Activated T-cell treated with anti-CD3 and anti-CD28 coated beads, Interleukin-2, amount 50 U/mL, for 48 hours (primary cell): ENCODE data around the gene WWC2.
"Not testable (repeated sequence)": the region's sequence is repeated elsewhere in the genome, so short reads cannot be mapped to it uniquely, and the experiment has no call there.

Experiments used
- DNase-seq, 2 experiments: peaks; one replicate each; pipeline ENCODE4 v3.0.0-alpha.2; 2020

The WWC2 gene

GRCh38 chr4:183101956-183102480, 3.0 kb downstream of the WWC2 start:
- DNase-seq, result no peak

GRCh38 chr4:183105092-183105491, 6.0 kb downstream of the WWC2 start:
- no peak for DNase-seq

DNA sequence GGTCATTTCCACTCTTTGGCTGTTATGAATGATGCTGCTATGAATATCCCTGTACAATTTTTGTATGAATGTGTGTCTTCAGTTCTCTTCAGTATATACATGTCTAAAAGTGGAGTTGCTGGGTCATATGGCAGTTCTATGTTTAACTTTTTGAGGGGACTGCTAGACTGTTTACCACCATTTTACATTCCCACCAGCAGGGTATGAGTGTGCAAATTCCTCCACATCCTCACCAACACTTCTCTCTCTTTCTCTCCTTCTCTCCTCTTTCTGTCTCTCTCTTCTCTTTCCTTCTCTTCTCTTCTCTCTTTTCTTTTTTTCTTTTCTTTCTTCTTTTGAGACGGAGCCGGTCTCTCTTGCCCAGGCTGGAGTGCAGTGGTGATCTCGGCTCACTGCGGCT, 7.8 kb downstream of the WWC2 start:
- DNase-seq, result no peak

DNA sequence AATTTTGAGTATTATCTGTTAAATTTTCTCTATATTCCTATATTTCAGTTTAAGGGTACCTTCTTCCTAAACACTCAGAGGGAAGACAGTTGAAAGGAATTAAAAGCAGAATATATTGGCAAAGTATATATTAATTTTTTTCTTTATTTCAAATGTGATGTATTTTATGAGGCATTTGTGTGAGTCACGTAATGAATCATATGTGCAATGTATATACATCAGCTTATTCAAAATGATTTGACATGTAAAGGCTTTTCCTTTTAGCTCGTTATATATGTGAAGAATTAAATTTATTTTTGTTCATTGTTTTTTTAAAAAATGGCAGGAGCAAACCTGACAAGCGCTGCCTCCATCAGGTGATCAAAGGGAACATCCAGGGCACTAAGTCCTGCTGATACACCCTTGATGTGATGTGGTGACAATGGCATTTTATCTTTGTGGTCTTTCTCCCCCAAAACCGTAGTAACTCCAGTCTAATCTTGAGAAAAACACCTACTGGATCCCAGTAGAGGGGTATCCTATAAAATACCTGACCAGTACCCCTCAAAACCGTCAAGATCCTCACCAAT, 8.9 kb downstream of the WWC2 start:
- DNase-seq, result no peak

DNA sequence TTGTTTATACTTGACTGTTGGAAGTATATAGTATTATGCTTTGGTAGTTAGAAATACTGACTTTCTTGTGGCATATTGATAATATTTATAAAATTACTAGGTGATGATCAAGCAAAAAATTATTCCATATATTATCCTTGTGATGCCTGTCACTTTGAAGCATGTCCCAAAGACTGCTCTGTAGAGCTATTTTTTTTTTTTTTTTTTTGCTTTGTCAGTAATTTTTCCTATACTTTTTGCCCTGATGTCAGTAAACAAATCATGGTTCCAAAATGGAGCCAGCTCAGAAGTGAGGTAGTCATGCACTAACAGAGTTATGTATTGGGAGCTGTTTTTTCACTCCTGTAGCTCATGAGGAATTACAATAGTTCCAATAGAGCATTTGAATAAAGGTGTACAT, 11.2 kb downstream of the WWC2 start:
- no peak for DNase-seq

- DNase-seq, result no peak
These were observed 12.4 kb downstream of the WWC2 start for GRCh38 chr4:183111452-183111885.

DNA sequence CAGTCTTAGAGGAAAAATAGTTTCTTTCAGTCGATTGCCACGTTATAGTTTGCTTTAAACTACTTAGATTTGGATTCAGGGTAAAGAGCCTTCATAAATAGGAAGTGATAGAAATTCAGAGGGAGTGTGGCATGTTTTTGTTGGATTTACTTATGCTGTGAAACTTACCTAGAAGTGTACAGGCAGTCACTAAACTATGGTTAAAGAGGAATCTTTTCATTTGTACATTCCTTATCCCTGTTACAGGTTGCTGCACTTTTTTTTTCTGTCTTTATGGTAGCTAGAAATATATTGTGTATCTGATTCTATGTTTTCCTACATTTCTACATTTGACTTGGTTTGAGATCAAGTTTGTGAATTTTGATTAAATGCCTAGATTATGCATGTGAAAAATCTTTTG, 19.1 kb downstream of the WWC2 start:
- no peak for DNase-seq

- no peak for DNase-seq
These were observed 19.5 kb downstream of the WWC2 start for GRCh38 chr4:183118585-183118984.

DNA sequence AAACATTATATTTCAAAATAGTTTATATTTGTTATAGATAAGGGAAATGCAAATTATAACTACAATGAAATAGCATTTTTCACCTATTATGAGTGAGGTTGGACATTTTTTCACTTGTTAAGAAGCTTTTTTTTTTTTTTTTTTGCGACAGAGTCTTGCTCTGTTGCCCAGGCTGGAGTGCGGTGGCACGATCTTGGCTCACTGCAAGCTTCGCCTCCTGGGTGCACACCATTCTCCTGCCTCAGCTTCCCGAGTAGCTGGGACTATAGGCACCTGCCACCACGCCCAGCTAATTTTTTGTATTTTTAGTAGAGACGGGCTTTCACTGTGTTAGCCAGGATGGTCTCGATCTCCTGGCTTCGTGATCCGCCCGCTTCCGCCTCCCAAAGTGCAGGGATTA, 22.6 kb downstream of the WWC2 start:
- DNase-seq, result not testable (repeated sequence)

- no peak for DNase-seq
These were observed 25.2 kb downstream of the WWC2 start for GRCh38 chr4:183124228-183124627.

DNA sequence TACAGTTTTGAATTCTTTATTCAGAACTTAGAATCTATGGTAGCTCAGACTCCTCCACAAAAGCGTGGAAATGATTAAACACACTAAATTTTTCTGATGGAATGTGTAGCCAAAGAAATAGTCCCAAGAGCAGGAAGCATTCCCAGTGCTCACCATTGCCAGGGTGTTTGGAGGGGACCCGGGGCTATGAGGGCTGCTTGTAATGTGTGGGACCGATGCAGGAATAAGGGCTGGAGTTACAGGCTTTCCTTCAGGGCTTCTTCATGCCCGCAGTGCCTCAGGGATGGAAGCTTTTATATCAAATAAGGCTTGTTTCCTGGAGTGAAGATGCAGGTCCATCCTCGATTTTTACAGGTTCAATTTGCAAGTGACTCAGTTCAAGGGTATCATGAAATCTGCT, 25.8 kb downstream of the WWC2 start:
- DNase-seq, result no peak

- DNase-seq, result no peak
These were observed 30.1 kb downstream of the WWC2 start for GRCh38 chr4:183129125-183129524.

- no peak for DNase-seq
These were observed 30.6 kb downstream of the WWC2 start for GRCh38 chr4:183129675-183130074.

DNA sequence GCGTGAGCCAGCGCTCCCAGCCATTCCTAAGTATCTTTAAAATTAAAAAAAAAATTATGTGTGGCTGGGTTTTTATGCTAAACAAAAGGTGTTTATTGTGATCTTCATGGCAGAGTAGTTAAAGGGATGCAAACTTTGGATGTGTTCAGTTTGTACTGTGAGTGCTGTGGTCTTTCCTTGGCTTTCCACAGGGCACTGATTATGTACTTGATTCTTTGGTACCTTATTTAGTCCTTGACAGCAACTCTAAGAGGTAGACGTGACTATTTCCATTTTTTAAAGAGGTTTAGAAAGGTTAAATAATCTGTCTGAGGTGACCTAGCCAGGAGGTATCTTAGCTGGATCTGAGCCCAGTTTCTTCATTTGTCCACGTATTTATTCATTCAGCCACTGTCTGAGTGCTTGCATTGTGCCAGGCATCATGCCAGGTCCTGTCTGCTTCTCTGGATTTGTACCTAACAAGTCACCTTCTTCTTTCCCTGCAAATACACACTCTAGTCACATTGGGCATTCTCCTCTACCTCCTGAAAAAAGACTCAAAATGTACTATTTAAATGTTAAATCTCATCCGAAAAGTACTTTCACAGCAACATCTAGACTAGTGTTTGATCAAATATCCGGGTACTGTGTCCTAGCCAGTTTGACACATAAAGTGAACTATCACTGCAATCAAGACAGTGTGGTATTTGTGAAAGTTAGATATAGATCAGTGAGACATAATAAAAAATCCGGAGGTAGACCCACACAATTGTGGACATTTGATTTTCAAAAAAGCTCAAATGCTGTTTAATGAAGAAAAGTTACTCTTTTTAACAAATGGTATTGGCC, 31.5 kb downstream of the WWC2 start:
- no peak for DNase-seq

GRCh38 chr4:183132081-183132480, 33.0 kb downstream of the WWC2 start:
- DNase-seq, result no peak

DNA sequence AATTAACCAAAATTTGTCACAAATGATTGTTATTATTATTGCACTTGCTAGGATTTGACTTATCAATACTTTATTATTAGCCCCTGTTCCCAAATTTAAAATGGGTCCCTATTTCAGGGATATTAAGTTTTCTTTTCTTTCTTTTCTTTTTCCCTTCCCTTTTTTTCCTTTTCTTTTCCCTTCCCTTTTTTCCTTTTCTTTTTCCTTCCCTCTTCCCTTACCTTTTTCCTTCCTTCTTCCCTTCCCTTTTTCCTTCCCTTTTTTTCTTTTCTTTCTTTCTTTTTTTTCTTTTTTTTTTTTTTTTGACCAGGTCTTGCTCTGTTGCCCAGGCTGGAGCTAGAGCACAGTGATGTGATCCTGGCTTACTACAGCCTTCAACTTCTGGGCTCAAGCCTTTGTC, 33.8 kb downstream of the WWC2 start:
- no peak for DNase-seq

DNA sequence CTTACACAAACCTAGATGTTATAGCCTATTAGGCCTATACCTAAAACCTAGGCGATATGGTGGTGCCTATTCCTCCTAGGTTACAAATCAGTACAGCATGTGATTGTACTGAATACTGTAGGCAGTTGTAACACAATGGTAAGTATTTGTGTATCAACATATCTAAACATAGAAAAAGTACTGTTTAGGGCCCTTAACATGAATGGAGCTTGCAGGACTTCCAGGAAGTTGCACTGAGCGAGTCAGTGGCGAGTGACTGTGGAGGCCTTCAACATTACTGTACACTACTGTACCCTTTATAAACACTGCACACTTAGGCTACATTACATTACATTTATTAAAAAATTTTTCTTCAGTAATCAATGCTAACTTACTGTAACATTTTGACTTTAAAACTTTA, 37.8 kb downstream of the WWC2 start:
- DNase-seq, result no peak

DNA sequence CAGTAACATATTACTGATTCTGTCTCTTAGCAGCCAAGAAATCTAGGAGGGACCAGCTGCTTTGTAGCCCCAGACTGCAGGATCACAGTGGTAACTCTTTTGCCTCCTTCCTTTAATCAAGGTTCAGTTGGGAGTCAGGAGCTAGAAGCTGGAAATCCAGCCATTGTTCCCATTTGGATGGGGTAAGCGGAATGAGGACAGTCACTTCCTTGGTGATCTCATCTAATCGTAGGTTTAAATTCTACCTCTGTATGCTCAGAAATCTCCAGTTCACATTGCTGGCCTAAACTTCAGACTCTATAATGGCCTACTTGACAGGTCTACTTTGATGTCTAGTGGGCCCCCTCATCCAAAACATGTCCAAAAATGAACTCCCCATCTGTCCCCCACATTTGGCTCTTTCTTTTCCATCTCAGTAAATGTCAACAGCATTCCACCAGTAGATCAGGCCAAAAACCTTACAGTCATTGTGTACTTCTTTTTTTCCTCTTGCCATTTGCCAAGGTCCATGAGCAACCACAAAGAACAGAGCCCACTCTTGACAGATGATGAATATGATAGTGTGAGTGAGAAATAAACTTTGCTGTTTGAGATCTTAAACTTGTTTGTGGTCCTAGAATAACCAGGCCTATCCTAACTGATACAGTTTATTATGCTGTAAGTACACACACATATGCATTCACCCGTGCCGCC, 40.1 kb downstream of the WWC2 start:
- DNase-seq, result no peak

DNA sequence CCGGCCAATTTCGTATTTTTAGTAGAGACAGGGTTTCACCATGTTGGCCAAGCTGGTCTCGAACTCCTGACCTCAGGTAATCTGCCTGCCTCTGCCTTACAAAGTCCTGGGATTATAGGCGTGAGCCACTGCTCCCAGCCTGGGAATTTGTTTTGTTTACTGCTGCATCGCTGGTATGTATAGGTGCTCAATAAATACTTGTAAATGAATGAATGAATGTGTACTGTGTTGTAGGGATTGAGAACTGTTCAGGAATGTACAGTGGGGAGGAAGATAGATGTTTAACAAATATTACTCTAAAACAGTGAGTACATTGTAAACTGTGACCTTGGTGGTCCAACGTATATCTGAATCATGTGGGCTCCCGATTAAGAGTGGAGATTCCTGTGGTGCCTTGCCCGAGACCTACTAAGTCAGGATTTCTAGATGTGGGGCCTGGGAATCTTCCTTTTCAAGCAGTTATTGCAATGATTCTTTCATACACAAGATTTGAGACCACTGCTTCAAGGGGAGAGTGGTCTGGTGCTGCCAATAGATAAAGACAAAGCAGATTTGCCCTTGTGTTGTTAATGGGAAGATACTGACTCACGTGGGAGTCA, 41.0 kb downstream of the WWC2 start:
- no peak for DNase-seq

DNA sequence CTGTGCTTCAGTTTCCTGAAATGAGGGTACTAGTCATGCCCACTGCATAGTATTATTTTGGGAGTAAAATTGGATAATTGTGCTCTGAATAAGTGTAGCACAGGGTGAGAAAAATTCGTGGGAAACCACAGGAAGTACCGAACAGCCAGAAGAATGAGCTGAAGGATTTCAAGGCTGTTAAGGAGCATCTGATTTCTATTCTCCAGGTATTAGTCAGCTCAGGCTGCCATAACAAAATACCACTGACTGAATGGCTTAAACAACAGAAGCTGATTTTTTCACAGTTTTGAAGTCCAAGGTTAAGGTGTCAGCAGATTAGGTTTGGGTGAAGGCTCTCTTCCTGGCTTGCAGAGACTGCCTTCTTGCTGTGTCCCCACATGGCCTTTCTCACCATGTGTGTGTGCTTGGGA, 41.9 kb downstream of the WWC2 start:
- DNase-seq, result no peak

GRCh38 chr4:183141997-183142396, 42.9 kb downstream of the WWC2 start:
- DNase-seq, result no peak

DNA sequence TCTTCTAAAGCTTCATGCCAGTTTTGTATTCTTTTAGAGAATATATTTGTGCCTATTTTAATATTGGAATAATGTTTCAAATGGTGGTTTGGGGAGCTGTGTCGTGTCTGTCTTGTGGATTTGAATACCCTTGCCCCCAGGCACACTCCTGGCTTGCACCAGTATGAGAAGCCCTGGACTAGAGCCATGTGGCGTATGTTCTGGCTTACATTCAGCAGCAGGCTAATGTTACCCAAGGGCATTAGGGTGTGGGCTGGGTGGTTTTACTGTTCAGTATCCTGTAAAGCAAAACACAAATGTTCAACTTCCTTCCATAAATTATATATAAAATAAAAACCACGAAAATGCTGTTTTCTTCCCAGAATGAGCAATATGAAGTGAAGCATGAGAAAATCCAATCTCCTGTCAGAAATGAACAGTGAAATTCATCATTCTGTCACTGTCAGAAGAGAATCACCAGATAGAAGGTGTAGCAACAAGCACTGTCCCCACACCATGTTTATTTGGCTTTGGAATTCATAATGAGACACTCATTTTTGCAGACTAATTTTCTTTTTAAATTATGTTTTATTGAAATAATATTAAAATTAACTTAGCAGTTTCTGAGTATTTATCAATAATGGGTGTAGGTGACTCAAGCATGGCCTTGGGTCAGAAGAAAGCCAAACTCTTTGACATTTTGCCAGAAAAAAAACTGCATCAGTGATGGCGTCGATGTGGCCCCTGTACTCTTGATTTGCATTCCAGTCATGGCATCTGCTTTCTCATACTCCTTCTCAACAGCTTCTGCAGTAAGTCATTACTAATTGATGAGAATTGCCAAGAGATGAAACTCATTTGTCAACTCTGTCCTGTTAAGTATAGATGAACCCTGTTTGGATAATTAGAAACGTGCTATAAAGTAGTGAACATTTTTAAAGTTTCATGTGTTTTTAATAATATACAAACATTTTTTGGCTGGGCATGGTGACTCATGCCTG, 43.8 kb downstream of the WWC2 start:
- no peak for DNase-seq
